K562 (cell line): ENCODE measurements around the gene SIRT2. TPM values are rescaled to one million over a fixed set of nuclear protein-coding genes. Genes with fewer than 3 reads are reported as not detected.

Experiments used
- ARHGAP35 ChIP-seq: fragments of 450-650 bp; IDR thresholded peaks from 2 replicates; pipeline ENCODE4 v1.6.1; 2018; ENCODE audit not compliant: partially characterized antibody
- BDP1 ChIP-seq: IDR thresholded peaks from 3 replicates; pipeline ENCODE4 v1.6.1; 2011; ENCODE audit not compliant: insufficient read length, insufficient read depth
- DIDO1 ChIP-seq: fragments of 450-650 bp; IDR thresholded peaks from 2 replicates; pipeline ENCODE4 v1.6.1; 2016; ENCODE audit warnings: low read depth, missing biosample characterization, missing genetic modification characterization
- ERF ChIP-seq: fragments of 450-650 bp; formaldehyde crosslinking; IDR thresholded peaks from 2 replicates; pipeline ENCODE4 v1.4.0; 2020; ENCODE audit warnings: mild to moderate bottlenecking, mixed read lengths
- GTF2A2 ChIP-seq: IDR thresholded peaks from 2 replicates; pipeline ENCODE4 v1.6.1; 2016; ENCODE audit warnings: mild to moderate bottlenecking, missing genetic modification characterization, missing compliant biosample characterization
- HDAC2 ChIP-seq: fragments of 450-650 bp; IDR thresholded peaks from 2 replicates; pipeline ENCODE4 v1.6.1; 2016; ENCODE audit warnings: mild to moderate bottlenecking
- HDGF ChIP-seq: fragments of 450-650 bp; IDR thresholded peaks from 2 replicates; pipeline ENCODE4 v1.6.1; 2016
- NELFE ChIP-seq: IDR thresholded peaks from 2 replicates; pipeline ENCODE4 v1.6.1; 2011; ENCODE audit warnings: mild to moderate bottlenecking; ENCODE audit not compliant: insufficient read depth, insufficient read length
- PTRF ChIP-seq: fragments of 450-650 bp; IDR thresholded peaks from 2 replicates; pipeline ENCODE4 v1.6.1; 2016; ENCODE audit warnings: mild to moderate bottlenecking, missing genetic modification characterization, missing compliant biosample characterization
- RBBP5 ChIP-seq: fragments of 200-600 bp; sonication (generic); IDR thresholded peaks from 2 replicates; pipeline ENCODE4 v1.6.1; 2012; ENCODE audit warnings: borderline replicate concordance, mild to moderate bottlenecking, low read length, control low read depth, inconsistent platforms; ENCODE audit not compliant: insufficient read depth, poor library complexity, severe bottlenecking
- RFX1 ChIP-seq: fragments of 450-650 bp; IDR thresholded peaks from 2 replicates; pipeline ENCODE4 v1.6.1; 2016; ENCODE audit warnings: mild to moderate bottlenecking, moderate library complexity
- SETDB1 ChIP-seq: IDR thresholded peaks from one replicate; pipeline ENCODE4 v1.6.1; 2012; ENCODE audit warnings: low read length, control low read depth, inconsistent platforms
- TFAM ChIP-seq: fragments of 250-450 bp; sonication (Bioruptor Pico); conservative IDR thresholded peaks from 2 replicates; pipeline ENCODE4 v1.5.0; 2021; ENCODE audit warnings: mild to moderate bottlenecking, moderate library complexity
- THAP12 ChIP-seq: fragments of 250-450 bp; sonication (Bioruptor Pico); IDR thresholded peaks from 2 replicates; pipeline ENCODE4 v1.9.0; 2021; ENCODE audit warnings: mild to moderate bottlenecking, inconsistent platforms
- U2AF1 ChIP-seq: fragments of 200-400 bp; formaldehyde crosslinking; optimal IDR thresholded peaks from 2 replicates; pipeline ENCODE3; 2017; ENCODE audit warnings: mild to moderate bottlenecking, low read depth, low read length, moderate library complexity
- USF1 ChIP-seq: sonication (generic); formaldehyde crosslinking; IDR thresholded peaks from 2 replicates; pipeline ENCODE4 v1.9.0; 2022; ENCODE audit warnings: mild to moderate bottlenecking, missing genetic modification reagents
- ZNF253 ChIP-seq: fragments of 250-450 bp; sonication (Bioruptor Pico); conservative IDR thresholded peaks from 2 replicates; pipeline ENCODE4 v1.6.1; 2021; ENCODE audit warnings: mild to moderate bottlenecking
- polyA plus RNA-seq, 8 experiments: library from polyadenylated mRNA; depleted of rRNA in 4 of 8; stranded (reverse) in 5 of 8; unstranded in 3 of 8; fragments of >200 nt; fragmentation: Nextera tagmentation in 2 of 8; fragmentation: Illumina TruSeq in 1 of 8; extraction: Ambion mirVana in 2 of 8; extraction: Trizol in 1 of 8; gene quantifications; 2 replicates each; pipeline versions ENCODE4 v1.2.1 to v1.2.3, GENCODE V29; 2011 to 2014; ENCODE audit warnings: inconsistent platforms in 1 of 8, missing spikeins in 1 of 8
- total RNA-seq, 7 experiments: library from RNA; depleted of rRNA in 6 of 7; stranded (reverse); fragments of >200 nt in 6 of 7; fragmentation: Illumina TruSeq in 2 of 7; extraction: Trizol in 2 of 7; gene quantifications; 2 replicates each; pipeline versions ENCODE4 v1.2.1 to v1.2.3, GENCODE V29; 2011 to 2021; ENCODE audit warnings: low replicate concordance in 1 of 7
- TF ChIP-seq, protein P1 (sequence below): fragments of 450-650 bp; IDR thresholded peaks from 2 replicates; pipeline ENCODE4 v1.6.1; 2016; ENCODE audit warnings: borderline replicate concordance

The SIRT2 gene
- total and polyA plus RNA-seq, 9 of the 15 experiments (the other 6 are each of a cell fraction or from before 2014, with no cell fraction given), result 2.3 to 35.2 (median 22.9) TPM

DNA sequence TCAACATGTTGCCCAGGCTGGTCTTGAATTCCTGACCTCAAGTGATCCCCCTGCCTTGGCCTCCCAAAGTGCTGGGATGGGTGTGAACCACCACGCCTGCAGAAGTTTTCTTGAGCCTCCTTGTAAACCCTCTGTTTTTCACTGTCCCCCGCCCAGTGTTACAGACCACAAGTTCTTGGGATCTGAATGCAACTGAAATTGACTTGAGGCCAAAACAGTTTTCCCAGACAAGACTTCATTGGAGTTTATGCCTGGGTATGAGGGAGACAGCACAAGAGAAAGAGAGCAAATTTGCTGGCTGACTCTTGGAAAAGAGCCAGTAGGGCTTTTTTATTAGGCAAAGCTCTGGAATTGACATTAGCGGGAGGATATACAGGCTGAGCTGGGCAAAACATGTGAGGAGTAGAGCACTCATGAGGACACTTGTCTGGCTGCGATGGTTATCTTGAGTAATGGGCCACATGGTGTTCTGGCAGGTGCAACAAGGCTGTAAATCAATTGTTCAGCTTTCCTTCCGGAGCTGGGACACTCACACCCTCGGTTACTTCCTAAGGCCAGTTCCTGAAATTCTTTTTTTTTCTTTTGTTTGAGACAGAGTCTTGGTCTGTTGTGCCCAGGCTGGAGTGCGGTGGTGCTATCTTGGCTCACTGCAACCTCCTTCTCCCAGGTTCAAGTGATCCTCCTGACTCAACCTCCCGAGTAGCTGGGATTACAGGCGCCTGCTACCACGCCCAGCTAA lies 36.9 kb downstream of the SIRT2 start (continued):
- TF ChIP-seq, protein P1, sequence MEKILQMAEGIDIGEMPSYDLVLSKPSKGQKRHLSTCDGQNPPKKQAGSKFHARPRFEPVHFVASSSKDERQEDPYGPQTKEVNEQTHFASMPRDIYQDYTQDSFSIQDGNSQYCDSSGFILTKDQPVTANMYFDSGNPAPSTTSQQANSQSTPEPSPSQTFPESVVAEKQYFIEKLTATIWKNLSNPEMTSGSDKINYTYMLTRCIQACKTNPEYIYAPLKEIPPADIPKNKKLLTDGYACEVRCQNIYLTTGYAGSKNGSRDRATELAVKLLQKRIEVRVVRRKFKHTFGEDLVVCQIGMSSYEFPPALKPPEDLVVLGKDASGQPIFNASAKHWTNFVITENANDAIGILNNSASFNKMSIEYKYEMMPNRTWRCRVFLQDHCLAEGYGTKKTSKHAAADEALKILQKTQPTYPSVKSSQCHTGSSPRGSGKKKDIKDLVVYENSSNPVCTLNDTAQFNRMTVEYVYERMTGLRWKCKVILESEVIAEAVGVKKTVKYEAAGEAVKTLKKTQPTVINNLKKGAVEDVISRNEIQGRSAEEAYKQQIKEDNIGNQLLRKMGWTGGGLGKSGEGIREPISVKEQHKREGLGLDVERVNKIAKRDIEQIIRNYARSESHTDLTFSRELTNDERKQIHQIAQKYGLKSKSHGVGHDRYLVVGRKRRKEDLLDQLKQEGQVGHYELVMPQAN, result peak; percentile 13; the same call in 1 of the 2 replicates
- TF ChIP-seq USF1 (CRISPR knock-in tag) (0 out of 2 replicates have a peak, but pooled peaks have one; percentile 20), BDP1 (no peak), TFAM (no peak), ARHGAP35 (no peak), GTF2A2 (tag) (no peak), SETDB1 (no peak), RBBP5 (peak; percentile 49), PTRF (tag) (0 out of 2 replicates have a peak, but pooled peaks have one; percentile 25), U2AF1 (no peak), NELFE (no peak), DIDO1 (tag) (no peak), THAP12 (CRISPR knock-in tag) (no peak), HDGF (no peak), HDAC2 (peak; percentile 76), ERF (CRISPR knock-in tag) (no peak), ZNF253 (CRISPR knock-in tag) (no peak), RFX1 (no peak)
